ENCODE results near the gene KCNK10.

KCNK10 gene

DNA sequence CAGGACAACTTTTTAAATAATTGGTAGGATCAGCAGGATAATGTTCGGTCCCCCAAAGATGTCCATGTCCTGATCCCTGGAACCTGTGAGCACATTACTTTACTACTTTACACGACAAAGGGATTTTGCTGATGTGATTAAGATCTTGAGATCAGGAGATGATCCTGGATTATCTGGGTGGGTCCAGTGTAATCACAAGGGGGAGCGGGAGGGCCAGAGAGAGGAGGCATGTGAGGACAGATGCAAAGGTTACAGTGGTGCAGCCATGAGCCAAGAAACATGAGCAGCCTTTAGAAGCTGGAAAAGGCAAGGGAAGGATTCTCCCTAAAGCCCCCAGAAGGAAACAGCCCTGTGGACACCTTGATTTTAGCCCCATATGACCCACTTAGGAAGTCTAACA, 33.1 kb downstream of the KCNK10 start:
- H2AFZ ChIP-seq (ENCODE audit: low read length): no peak overlapping the region
- no peaks in the 10 kb centered on the region for H3K27me3 ChIP-seq (ENCODE audit: insufficient read depth, low read length)
- no peak for TF ChIP-seq EZH2 (IDR thresholded peaks at IDR 0.05; ENCODE audit: borderline replicate concordance, low read length)
- TF ChIP-seq, protein P1, sequence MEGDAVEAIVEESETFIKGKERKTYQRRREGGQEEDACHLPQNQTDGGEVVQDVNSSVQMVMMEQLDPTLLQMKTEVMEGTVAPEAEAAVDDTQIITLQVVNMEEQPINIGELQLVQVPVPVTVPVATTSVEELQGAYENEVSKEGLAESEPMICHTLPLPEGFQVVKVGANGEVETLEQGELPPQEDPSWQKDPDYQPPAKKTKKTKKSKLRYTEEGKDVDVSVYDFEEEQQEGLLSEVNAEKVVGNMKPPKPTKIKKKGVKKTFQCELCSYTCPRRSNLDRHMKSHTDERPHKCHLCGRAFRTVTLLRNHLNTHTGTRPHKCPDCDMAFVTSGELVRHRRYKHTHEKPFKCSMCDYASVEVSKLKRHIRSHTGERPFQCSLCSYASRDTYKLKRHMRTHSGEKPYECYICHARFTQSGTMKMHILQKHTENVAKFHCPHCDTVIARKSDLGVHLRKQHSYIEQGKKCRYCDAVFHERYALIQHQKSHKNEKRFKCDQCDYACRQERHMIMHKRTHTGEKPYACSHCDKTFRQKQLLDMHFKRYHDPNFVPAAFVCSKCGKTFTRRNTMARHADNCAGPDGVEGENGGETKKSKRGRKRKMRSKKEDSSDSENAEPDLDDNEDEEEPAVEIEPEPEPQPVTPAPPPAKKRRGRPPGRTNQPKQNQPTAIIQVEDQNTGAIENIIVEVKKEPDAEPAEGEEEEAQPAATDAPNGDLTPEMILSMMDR (IDR thresholded peaks at IDR 0.05; ENCODE audit: low read length): no peak
- H3K9me3 ChIP-seq (ENCODE audit: low read length): no peaks in the 10 kb centered on the region
- no peak overlapping the region for H3K9ac ChIP-seq (ENCODE audit: low read length)
- H4K20me1 ChIP-seq (ENCODE audit: insufficient read depth, low read length): no peaks in the 10 kb centered on the region
- H3K4me3 ChIP-seq (ENCODE audit: low read depth, low read length, poor library complexity, severe bottlenecking): no peak overlapping the region
- H3K9me2 ChIP-seq (ENCODE audit: low read depth, low read length): no peaks in the 10 kb centered on the region
- no peaks in the 10 kb centered on the region for H3K4me1 ChIP-seq (ENCODE audit: insufficient read depth, low read length, severe bottlenecking)
- H3K79me2 ChIP-seq (ENCODE audit: insufficient read depth, low read length): no peaks in the 10 kb centered on the region
- no peaks in the 10 kb centered on the region for H3F3A ChIP-seq (ENCODE audit: insufficient read depth, low read length)
- H3K4me2 ChIP-seq (ENCODE audit: low read length): no peak overlapping the region
- no peak overlapping the region for H3K27ac ChIP-seq (ENCODE audit: low read depth, low read length, poor library complexity, severe bottlenecking)
- H3K36me3 ChIP-seq (ENCODE audit: insufficient read depth, low read length): no peaks in the 10 kb centered on the region

DNA sequence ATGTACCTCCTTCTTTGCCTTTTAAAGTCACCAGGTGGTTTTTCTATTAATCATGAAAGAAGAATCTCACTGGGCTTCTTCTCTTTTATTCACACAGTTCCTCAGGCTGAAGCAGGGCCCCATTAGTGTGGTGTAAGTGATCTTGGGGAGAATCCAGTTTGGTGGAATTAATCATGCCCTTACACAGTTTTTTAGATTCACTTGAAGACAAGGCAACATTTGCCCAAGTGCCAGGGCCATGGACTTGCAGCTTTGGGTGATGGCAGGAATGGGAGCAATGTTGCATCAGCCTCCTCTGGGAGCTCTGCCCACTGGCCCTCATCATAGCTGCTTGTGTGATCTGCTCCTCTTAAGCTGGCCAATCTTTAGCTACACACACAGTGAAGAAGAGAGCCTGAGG, 33.8 kb downstream of the KCNK10 start:
- H3K9me2 ChIP-seq (ENCODE audit: low read depth, low read length): no peaks in the 10 kb centered on the region
- H4K20me1 ChIP-seq (ENCODE audit: insufficient read depth, low read length): no peaks in the 10 kb centered on the region
- no peaks in the 10 kb centered on the region for H3K9me3 ChIP-seq (ENCODE audit: low read length)
- no peak overlapping the region for H3K9ac ChIP-seq (ENCODE audit: low read length)
- no peaks in the 10 kb centered on the region for H3K27me3 ChIP-seq (ENCODE audit: insufficient read depth, low read length)
- no peak overlapping the region for H2AFZ ChIP-seq (ENCODE audit: low read length)
- no peaks in the 10 kb centered on the region for H3K4me1 ChIP-seq (ENCODE audit: insufficient read depth, low read length, severe bottlenecking)
- no peak overlapping the region for H3K4me2 ChIP-seq (ENCODE audit: low read length)
- no peak overlapping the region for H3K4me3 ChIP-seq (ENCODE audit: low read depth, low read length, poor library complexity, severe bottlenecking)
- H3K36me3 ChIP-seq (ENCODE audit: insufficient read depth, low read length): no peaks in the 10 kb centered on the region
- H3F3A ChIP-seq (ENCODE audit: insufficient read depth, low read length): no peaks in the 10 kb centered on the region
- no peak overlapping the region for H3K27ac ChIP-seq (ENCODE audit: low read depth, low read length, poor library complexity, severe bottlenecking)
- no peaks in the 10 kb centered on the region for H3K79me2 ChIP-seq (ENCODE audit: insufficient read depth, low read length)
- TF ChIP-seq EZH2 (IDR thresholded peaks at IDR 0.05; ENCODE audit: borderline replicate concordance, low read length): no peak
- TF ChIP-seq, protein P1 (IDR thresholded peaks at IDR 0.05; ENCODE audit: low read length): no peak

DNA sequence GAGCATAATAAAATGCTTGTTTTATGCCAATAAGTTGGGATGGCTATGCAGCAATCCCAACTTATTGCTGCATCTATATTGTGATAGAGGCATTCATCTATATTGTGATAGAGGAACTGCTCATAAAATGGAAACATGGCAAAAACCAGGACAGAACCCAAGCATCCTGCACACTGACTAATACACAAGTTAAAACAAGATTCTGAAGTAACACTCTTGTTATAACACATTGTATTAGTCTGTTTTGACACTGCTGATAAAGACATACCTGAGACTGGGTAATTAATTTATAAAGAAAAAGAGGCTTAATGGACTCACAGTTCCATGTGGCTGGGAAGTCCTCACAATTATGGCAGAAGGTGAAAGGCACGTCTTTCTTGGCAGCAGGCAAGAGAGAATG, 36.8 kb downstream of the KCNK10 start:
- Histone ChIP-seq H3K4me2 (ENCODE audit: low read length) (no peak overlapping the region), H3K4me1 (ENCODE audit: insufficient read depth, low read length, severe bottlenecking) (no peaks in the 10 kb centered on the region), H3K4me3 (ENCODE audit: low read depth, low read length, poor library complexity, severe bottlenecking) (no peak overlapping the region), H3K9me3 (ENCODE audit: low read length) (no peaks in the 10 kb centered on the region), H3F3A (ENCODE audit: insufficient read depth, low read length) (no peaks in the 10 kb centered on the region), H4K20me1 (ENCODE audit: insufficient read depth, low read length) (no peaks in the 10 kb centered on the region), H2AFZ (ENCODE audit: low read length) (no peak overlapping the region), H3K9me2 (ENCODE audit: low read depth, low read length) (no peaks in the 10 kb centered on the region), H3K36me3 (ENCODE audit: insufficient read depth, low read length) (no peaks in the 10 kb centered on the region), H3K9ac (ENCODE audit: low read length) (no peak overlapping the region), H3K27me3 (ENCODE audit: insufficient read depth, low read length) (no peaks in the 10 kb centered on the region), H3K79me2 (ENCODE audit: insufficient read depth, low read length) (no peaks in the 10 kb centered on the region), H3K27ac (ENCODE audit: low read depth, low read length, poor library complexity, severe bottlenecking) (no peak overlapping the region)
- TF ChIP-seq, protein P1 (IDR thresholded peaks at IDR 0.05; ENCODE audit: low read length): no peak
- TF ChIP-seq EZH2 (IDR thresholded peaks at IDR 0.05; ENCODE audit: borderline replicate concordance, low read length): no peak

Measured in OCI-LY1 (cell line).